HG03139 (cell line): ENCODE measurements around the gene PPEF2.

ENCODE experiments used
- ATAC-seq: cut with Tn5 transposase; IDR thresholded peaks from one replicate; pipeline ENCODE4 v1.9.1; 2021; ENCODE audit not compliant: unreplicated experiment

Gene PPEF2

GRCh38 chr4:75834772-75835154 is 67.5 kb downstream of the PPEF2 start:
- no peak for ATAC-seq

DNA sequence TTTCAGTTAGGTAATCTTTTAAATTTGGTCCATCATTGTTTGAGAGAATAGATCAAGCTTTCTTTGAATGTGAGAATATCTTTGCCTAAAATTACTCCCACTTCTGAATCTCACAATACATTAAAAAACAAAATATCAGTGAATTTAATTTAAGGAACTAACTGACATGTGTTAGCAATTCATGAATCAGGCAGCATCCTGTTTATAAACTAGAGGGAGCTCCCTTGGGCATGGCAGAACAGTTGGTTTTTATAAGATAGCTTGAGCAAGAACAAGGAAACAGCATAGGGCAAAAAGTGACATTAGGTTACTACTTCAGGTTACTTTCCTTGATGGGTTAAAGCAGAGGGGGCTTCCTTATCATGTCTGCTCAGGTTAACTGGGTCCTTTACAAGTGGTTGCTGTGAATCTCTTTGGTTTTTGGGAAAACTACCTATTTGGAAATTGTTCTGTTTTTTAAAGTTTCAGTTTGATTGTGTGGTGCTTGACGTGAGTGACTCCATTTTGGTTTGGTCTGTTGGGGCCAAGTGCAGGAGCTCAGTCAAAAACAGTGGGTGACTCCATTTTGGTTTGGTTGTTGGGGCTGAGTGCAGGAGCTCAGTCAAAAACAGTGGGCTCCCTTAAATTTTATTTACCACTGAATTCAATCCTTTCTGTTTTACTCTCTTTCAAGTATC is 68.0 kb downstream of the PPEF2 start:
- no peak for ATAC-seq

DNA sequence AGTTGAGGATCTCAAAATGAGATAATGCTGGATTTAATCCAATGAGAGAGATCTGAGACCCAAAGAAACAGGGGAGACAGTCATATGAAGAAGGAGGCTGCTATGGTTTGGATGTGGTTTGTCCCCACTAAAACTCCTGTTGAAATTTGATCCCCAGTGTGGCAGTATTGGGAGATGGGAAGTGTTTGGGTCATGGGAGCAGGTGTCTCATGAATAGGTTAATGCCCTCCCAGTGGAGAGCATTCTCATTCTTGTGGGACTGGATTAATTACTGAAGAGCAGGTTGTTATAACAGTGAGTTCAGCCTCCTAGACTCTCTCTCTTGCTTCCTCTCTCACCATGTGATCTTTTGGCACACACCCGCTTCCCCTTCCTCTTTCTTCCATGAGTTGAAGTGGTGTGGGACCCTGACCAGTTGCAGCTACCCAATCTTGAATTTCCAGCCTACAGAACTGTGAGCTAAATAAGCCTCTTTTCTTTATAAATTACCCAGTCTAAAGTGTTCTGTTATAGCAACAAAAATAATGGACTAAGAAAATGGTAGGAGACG is 70.3 kb downstream of the PPEF2 start:
- no peak for ATAC-seq

DNA sequence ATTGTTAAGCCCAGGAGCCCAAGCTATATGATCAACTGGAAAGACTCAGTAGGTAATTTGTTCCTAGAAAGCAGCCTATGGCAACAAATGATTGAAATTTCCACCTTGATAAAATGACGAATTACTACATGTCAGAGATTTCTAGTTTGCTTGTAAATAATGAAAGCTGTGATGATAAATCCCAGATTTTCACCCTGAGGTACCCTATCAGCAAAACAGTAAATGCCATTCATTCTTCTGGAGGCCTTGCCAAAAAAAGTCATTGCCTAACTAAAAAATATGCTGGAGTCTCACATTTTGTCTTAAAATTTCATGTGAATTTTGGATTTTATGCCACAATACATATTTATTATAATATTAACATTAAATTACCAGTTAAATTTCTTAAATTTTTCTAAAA is 71.3 kb downstream of the PPEF2 start:
- no peak for ATAC-seq

DNA sequence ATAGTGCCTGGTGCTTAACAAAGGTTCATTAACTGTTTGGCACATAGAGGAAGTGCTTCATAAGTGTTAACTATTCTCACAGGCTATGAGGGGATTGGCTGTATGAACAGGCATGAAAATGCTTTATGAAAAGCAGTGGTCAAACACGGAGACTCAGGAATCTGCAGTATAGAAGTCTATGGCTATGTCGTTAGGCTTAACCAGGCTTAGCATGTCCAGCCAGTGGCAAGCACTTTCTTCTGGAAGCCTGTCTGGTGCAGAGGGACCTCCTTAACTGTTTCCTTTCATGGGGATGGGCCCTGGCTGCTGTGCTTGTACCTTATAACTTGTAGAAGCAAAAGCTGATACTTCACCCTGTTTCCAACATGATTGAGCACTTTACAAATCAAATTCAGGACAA is 78.4 kb downstream of the PPEF2 start:
- ATAC-seq, result no peak

- ATAC-seq, result no peak
Observed at GRCh38 chr4:75822416-75822815, 79.8 kb downstream of the PPEF2 start.

GRCh38 chr4:75821966-75822365 is 80.3 kb downstream of the PPEF2 start:
- no peak for ATAC-seq

- ATAC-seq, result no peak
Observed at GRCh38 chr4:75821216-75821615, 81.0 kb downstream of the PPEF2 start.

DNA sequence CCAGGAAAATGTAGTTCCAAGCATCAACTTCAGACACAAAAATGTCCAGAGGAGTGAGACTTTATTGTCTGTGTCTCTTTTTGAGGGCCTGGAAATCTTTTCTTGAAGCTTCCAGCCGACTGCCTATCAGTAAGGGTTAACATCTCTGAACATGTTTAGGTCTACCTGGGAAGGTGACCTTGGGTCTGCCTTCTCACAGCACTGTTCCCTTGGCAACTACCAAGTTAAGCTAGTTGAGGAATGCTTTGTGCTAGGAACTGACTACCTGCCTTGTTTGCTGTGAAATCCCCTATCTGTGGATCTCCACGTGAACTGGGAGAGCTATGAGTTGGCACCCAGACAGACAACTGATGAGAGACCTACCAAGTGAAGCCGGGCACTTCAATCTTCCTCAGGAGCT is 81.6 kb downstream of the PPEF2 start:
- no peak for ATAC-seq

DNA sequence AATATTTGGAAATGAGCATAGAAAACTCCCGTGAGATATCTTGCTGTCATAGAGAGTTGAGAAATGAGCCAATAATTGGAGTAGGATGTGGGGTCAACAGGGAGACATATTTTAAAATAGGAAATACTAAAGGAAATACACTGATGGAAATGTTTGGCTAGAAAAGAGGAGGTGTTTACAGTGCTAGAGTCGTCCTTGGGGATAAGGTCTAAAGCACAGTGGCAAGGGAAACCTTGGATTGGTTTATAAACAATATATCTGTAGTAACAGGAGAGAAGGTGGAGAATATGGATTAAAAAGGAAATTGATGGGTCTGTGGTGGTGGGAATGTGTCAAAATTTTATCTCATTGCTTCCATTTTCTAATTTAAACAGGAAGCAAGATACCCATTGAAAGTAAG is 82.1 kb downstream of the PPEF2 start:
- ATAC-seq, result no peak

DNA sequence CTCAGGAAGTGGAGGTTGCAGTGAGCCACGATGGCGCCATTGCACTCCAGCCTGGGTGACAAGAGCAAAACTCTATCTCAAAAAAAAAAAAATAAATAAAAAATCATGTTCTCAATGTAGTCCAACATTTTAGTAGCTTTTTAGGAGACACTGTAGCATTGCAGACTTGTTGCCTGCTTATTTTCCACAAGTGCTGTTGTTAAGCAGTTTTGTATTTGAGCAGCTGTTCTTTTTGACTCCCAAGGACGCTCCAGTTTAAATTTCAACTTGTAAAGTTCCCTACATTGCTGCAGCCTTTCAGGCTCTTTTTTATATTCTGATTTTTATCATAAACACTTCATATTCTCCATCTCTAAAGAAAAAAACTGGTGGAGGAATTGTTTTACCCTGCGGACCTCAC is 83.1 kb downstream of the PPEF2 start:
- no peak for ATAC-seq

- ATAC-seq, result no peak
Observed at GRCh38 chr4:75817901-75818300, 84.4 kb downstream of the PPEF2 start.
